HG03457 (cell line): Measurements from ENCODE around the gene KCNMB1.

Source experiments
- ATAC-seq: cut with Tn5 transposase; IDR thresholded peaks from one replicate; pipeline ENCODE4 v1.9.1; 2021; ENCODE audit warnings: moderate number of reproducible peaks; ENCODE audit not compliant: unreplicated experiment

KCNMB1 gene

DNA sequence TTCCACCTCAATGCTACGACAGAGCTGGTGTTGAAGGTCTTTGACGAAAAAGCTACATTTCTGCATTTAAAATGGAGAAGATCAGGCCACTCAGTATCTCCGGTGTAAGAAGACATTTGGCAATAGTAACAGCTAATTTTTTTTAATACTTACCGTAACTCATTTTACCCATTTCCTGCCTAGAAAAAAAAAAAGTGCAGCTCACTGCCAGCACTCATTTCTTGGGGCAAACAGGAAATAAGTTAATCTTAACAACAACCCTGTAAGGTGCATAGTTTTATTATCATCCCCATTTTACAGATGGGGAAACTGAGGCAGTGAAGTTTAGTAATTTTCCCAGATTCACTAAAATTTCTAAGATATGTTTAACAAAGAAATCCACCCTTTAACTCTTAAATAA is 27.4 kb upstream of the KCNMB1 start:
- ATAC-seq, result no peak

DNA sequence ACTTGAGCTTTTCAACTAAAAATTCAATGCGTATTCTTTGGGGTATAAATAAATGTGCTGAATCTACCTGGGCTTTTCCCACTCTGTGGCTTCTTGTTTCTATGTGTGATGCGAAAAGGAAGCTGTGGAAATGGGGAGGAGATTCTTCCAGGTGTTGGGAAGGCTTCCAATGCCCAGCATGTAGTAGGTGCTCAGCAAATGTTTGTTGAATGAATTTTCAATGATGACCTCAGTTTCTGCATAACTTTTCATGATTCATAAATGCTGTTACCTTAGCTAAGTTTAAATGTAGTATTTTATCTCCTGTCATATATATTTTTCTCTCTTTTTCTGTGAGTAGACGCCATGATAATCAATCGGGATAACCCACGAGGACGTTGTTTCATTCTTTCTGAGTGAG is 25.6 kb upstream of the KCNMB1 start:
- ATAC-seq, result no peak

GRCh38 chr5:170413897-170414296 is 24.7 kb upstream of the KCNMB1 start:
- no peak for ATAC-seq

- ATAC-seq, result no peak
Observed at GRCh38 chr5:170411100-170411499, 21.9 kb upstream of the KCNMB1 start.

- ATAC-seq, result no peak
Observed at GRCh38 chr5:170410401-170410800, 21.2 kb upstream of the KCNMB1 start.

- ATAC-seq, result no peak
Observed at GRCh38 chr5:170408877-170409660, 19.9 kb upstream of the KCNMB1 start.

DNA sequence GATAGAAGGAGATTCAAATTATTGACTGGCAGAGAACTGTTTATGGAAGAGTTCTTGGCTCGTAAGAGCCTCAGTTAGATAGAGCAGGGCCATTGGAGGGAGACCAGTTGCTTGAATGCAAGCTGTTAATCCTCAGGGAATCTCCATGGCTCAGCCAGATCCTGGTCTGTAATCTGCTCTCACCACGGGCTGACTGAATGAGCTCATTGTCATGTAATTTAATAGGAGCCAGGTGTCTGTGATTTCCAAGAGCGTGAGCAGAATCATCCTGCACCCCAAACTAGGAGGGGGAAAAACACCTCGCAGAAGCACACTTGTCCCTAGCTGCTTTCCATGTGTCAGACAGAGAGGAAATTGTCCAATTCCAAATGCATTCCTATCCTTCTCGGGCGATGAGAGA is 19.1 kb upstream of the KCNMB1 start:
- no peak for ATAC-seq

GRCh38 chr5:170407062-170407461 is 17.9 kb upstream of the KCNMB1 start:
- no peak for ATAC-seq

- ATAC-seq, result no peak
Observed at GRCh38 chr5:170405817-170406216, 16.6 kb upstream of the KCNMB1 start.

GRCh38 chr5:170404398-170404797 is 15.2 kb upstream of the KCNMB1 start:
- ATAC-seq, result no peak

DNA sequence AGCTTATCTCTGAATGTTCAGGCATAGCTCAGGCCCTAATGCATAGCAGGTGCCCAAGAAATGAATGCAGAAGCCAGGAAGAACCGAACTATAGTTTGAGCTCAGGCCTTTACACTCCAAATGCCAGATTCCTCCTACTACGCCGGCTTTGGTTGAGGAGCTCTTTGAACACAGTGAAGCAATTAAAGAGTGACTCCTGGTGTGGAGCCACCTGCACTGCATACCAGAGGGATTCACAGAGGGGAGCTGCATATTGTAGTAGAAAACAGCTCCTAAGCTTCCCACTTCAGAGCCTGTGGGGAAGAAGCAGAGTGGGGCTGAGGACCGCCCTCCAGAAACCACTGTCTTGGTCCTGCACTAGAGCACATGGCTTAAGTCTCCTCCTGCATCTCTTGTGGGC is 14.5 kb upstream of the KCNMB1 start:
- no peak for ATAC-seq

DNA sequence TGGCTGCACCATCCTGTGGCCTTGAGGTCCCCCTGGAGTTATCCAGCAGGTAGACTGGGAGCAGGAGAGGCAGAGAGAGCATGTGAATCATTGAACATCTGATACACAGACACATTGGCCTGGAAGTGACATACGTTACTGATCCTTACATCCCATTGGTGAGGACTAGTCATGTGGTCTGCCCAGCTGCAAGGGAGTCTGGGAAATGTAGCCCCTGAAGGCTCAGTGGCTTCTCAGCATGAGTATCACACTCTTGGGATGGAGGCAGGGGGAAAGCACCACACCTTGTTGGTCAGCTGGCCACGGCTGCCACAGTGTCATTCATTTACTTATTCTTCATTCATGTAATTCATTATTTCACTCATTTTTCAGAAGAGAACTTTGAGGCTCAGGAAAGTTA is 13.3 kb upstream of the KCNMB1 start:
- no peak for ATAC-seq

DNA sequence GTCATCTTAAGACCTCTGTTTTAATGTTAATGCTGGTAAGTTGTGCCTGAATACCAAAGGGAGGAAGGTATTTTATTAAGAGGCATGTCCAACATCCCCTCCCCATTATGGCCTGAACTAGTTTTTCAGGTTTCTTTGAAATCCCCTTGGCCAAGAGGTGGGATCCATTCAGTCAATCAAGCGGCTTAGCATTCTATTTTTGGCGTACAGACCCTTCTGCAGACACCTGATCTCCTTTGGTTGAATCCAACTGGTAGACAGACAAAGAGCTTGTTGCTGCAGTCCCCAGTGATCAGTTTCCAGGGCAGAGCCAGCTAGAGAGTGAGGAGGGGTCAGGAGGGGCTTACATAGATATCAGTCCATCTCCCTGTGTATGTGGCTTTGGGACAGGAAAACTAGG is 7.9 kb upstream of the KCNMB1 start:
- no peak for ATAC-seq

DNA sequence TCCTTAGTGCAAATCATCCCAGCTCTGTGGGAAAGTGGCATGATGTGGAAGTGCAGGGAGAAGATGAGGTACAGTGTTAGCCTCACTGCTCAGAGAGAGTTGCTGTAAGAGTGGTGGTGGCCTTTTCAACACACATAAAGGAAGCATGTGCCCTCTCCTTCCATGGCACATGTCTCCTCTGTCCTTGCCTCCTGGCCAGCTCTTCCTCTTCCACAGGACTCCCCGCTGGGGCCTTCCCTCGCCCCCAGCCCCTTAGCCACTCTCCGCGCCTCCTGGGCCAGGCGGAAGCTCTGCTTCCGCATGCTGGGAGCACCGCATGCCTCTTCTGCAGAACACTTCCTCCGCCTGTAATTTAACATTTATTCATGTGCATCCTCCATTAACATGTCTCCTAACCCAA is 4.8 kb upstream of the KCNMB1 start:
- no peak for ATAC-seq

GRCh38 chr5:170393235-170393634 is 4.1 kb upstream of the KCNMB1 start:
- ATAC-seq, result no peak

DNA sequence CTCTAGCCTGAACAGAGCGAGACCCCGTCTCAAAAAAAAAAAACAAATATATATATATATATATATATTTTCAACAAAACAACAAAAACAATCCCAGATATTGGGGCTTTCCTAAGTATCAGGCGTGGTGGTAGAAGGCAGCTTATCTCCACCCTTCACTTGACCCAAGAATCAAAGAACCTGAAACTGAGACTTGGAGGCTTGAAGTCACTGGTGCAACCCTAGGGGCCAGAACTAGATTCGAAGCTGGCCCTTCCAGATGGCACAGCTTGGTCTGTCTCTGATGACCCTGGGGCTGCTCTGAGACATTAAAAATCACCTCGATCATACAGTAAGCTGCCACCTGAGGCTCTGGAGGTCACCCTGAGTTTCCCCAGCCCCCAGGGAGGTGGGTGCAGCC is 1.3 kb upstream of the KCNMB1 start:
- ATAC-seq, result no peak

- ATAC-seq, result no peak
Observed at GRCh38 chr5:170389550-170389892, 354 bp upstream of the KCNMB1 start.

- no peak for ATAC-seq
Observed at GRCh38 chr5:170387775-170388639, 1.2 kb downstream of the KCNMB1 start.

GRCh38 chr5:170386743-170387395 is 2.3 kb downstream of the KCNMB1 start:
- ATAC-seq, result no peak

DNA sequence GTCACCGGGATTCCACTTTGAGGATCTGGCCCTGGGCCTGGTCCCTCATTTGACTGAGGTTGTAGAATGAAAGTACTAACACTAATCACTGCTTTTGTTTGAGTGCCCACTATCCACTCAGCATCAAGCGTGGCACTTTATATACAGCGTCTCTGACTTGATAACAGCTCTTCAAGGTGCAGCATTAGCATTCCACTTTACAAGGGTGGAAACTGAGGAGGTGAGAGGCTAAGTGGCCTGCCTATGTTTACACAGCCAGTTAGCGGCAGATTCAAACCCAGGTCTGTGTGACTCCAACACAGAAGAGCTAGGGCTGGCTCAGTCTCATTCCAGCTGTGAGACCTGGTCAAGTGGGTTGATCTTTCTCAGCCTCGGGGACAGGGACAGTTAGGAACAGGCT is 5.9 kb downstream of the KCNMB1 start:
- no peak for ATAC-seq

GRCh38 chr5:170382790-170383189 is 6.4 kb downstream of the KCNMB1 start:
- ATAC-seq, result no peak
